Pancreas (tissue), 10 donors: ENCODE data around the gene TRPM3. TPM values are rescaled to one million over a fixed set of nuclear protein-coding genes. Genes with fewer than 3 reads are reported as not detected.
A peak's percentile ranks its signal among the peaks of the same experiment; 100 is the strongest.

Experiments
- ATAC-seq, 4 donors: fragments of 200-7000 bp; cut with Tn5 transposase; one replicate each; pipeline versions ENCODE4 v1.8.0 to v1.9.1; 2020; ENCODE audit warnings: mild to moderate bottlenecking in 4 of 4, moderate library complexity in 4 of 4
- DNase-seq, 6 donors: peaks; one replicate each; pipeline ENCODE4 v3.0.0-alpha.2; 2020
- FAIRE-seq: peaks from 2 replicates; lab custom pipeline; 2012; peaks lifted over from hg19 to GRCh38; lab: Jason Lieb, UNC
- H3K27ac ChIP-seq, 4 donors: fragments of 200-600 bp; sonication (generic); 1 replicate in 3 of 4; 2 replicates in 1 of 4; pipeline versions ENCODE4 v1.5.0 to v1.8.0; 2020
- H3K27me3 ChIP-seq, 4 donors: fragments of 200-600 bp; one replicate each; pipeline ENCODE4 v1.8.0; 2021
- H3K36me3 ChIP-seq, 3 donors: fragments of 200-600 bp; sonication (generic) in 1 of 3; one replicate each; pipeline versions ENCODE4 v1.5.0 to v1.8.0; 2020 to 2021
- H3K4me1 ChIP-seq, 3 donors: fragments of 200-600 bp; one replicate each; pipeline ENCODE4 v1.8.0; 2021
- H3K4me3 ChIP-seq, 4 donors: fragments of 200-600 bp; sonication (generic) in 2 of 4; one replicate each; pipeline versions ENCODE4 v1.5.0 to v1.8.0; 2020 to 2021
- H3K9me3 ChIP-seq, 4 donors: fragments of 200-600 bp; one replicate each; pipeline ENCODE4 v1.8.0; 2021
- WGBS, 2 donors: extraction: QIAGEN DNeasy Blood & Tissue Kit; methylation state at CpG; one replicate each; pipeline ENCODE4 v1.1.7; 2013; 5-methylcytosine and 5-hydroxymethylcytosine counted together
- intact Hi-C, 3 donors: fragments of 100-400 bp; cut with DNase I; formaldehyde crosslinking; loops; one replicate each; pipeline versions ENCODE4 v1.11.1 to v1.14.2; 2022
- polyA plus RNA-seq, 2 donors: library from polyadenylated mRNA; stranded (reverse); fragments of 200-250 nt; gene quantifications; one replicate each; pipeline ENCODE4 v1.2.3, GENCODE V29; 2013
- total RNA-seq, 6 donors: library from RNA; stranded (reverse); fragmentation: NEBNext Ultra II Directional in 4 of 6; extraction: Animal tissue kit (Norgen Biotek cat#: 25700) in 4 of 6; gene quantifications; one replicate each; pipeline versions ENCODE4 v1.2.1 to v1.2.4, GENCODE V29; 2021 to 2023
- TF ChIP-seq, protein P1 (sequence below), 4 donors: fragments of 200-600 bp; sonication (generic) in 3 of 4; IDR thresholded peaks; one replicate each; pipeline versions ENCODE4 v1.5.0 to v1.8.0; 2021; ENCODE audit warnings: antibody characterized with exemption in 4 of 4
- donor health status: healthy with polysubstance abuse.
- donor health status: DM: no; HTN: no; CAD: no; lungs with moderate emphysema.
- donor health status: DM: no; HTN: no; CAD: no.
- donor health status: control.
- donor health status: control.
- donor health status: Bipolar disorder and iron deficiency.
- donor health status: DM: yes; HTN: yes; CAD: no.
- donor health status: DM: no; HTN: no; CAD: no.
- donor health status: DM: no; HTN: no; CAD: no.
- donor health status: DM: yes; HTN: yes; CAD: no.

Gene TRPM3
- total and polyA plus RNA-seq, 8 donors = 0.22 to 1.9 (median 0.76) TPM

- DNase-seq = no peak
- H3K27ac ChIP-seq = no peak overlapping the region
- H3K9me3 ChIP-seq = no peaks in the 10 kb centered on the region
- no peaks in the 10 kb centered on the region for H3K36me3 ChIP-seq
- ATAC-seq = no peak
- FAIRE-seq = no peak
- TF ChIP-seq, protein P1, sequence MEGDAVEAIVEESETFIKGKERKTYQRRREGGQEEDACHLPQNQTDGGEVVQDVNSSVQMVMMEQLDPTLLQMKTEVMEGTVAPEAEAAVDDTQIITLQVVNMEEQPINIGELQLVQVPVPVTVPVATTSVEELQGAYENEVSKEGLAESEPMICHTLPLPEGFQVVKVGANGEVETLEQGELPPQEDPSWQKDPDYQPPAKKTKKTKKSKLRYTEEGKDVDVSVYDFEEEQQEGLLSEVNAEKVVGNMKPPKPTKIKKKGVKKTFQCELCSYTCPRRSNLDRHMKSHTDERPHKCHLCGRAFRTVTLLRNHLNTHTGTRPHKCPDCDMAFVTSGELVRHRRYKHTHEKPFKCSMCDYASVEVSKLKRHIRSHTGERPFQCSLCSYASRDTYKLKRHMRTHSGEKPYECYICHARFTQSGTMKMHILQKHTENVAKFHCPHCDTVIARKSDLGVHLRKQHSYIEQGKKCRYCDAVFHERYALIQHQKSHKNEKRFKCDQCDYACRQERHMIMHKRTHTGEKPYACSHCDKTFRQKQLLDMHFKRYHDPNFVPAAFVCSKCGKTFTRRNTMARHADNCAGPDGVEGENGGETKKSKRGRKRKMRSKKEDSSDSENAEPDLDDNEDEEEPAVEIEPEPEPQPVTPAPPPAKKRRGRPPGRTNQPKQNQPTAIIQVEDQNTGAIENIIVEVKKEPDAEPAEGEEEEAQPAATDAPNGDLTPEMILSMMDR (IDR thresholded peaks at IDR 0.05) = no peak
- no peak overlapping the region for H3K4me3 ChIP-seq
- no peaks in the 10 kb centered on the region for H3K4me1 ChIP-seq
- H3K27me3 ChIP-seq = no peaks in the 10 kb centered on the region
- intact Hi-C loops = no loop called here
- 56 to 57% methylated on average over 4 of the region's 4 CpGs for WGBS, 2 donors
These were observed 560.3 kb downstream of the TRPM3 start for GRCh38 chr9:70561111-70561510.

DNA sequence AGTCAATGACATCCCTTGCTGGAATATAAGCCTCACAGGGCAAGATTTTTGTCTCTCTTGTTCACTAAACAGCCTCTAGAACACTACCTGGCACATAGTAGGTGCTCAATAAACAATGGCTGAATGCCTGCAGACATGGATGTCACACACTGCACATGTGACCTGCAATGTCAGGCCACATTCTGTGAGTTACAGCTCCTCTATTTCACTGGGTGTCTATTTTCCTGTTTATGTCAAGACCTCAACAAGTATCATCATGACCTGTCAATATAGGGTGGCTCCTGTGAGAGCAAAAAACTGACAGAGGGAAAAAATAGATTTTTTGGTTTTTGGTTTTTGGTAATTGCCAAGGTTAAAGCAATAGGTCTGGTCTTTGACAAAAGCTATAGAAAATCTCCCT, 562.3 kb downstream of the TRPM3 start:
- H3K27ac ChIP-seq = no peak overlapping the region
- no peaks in the 10 kb centered on the region for H3K27me3 ChIP-seq
- TF ChIP-seq, protein P1 (IDR thresholded peaks at IDR 0.05) = no peak
- no peaks in the 10 kb centered on the region for H3K4me1 ChIP-seq
- H3K4me3 ChIP-seq = no peak overlapping the region
- no peak for FAIRE-seq
- no peaks in the 10 kb centered on the region for H3K9me3 ChIP-seq
- intact Hi-C loops = no loop called here
- ATAC-seq = no peak
- no peak for DNase-seq
- no peaks in the 10 kb centered on the region for H3K36me3 ChIP-seq

DNA sequence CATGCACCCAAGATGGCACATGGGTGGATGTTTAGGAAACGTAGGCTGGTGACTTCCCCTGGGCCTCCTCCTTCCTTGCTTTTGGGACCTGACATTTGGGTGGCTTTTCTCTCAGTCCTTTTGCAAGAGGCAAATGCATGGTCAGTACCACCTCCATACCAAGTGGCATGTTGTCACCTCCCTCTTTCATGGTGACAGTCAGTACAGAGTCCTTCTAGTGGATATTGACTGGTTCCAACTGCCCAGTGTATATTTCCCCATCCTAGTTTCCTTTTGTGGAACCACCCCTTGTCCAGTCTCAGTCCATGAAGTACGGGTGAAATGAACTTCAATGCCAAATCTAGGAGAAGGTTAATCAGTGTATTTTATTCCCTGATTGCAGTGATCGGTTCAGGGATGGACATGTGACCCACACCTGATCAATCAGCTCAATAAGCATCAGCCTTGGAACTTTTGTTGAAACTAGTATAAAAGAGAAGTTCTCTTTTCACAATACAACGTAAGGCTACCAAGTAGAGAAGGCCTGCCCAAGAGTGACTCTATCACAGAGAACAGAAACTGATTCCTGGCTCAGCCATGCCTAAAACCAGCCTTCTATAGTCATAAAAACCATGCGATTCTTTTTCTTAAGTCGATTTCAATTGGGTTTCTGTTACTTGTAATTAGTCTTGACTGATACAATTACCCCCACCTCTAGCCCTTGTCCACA, 563.6 kb downstream of the TRPM3 start:
- 76 to 77% methylated on average over 6 of the region's 6 CpGs for WGBS, 2 donors
- DNase-seq (no peak), FAIRE-seq (no peak)

DNA sequence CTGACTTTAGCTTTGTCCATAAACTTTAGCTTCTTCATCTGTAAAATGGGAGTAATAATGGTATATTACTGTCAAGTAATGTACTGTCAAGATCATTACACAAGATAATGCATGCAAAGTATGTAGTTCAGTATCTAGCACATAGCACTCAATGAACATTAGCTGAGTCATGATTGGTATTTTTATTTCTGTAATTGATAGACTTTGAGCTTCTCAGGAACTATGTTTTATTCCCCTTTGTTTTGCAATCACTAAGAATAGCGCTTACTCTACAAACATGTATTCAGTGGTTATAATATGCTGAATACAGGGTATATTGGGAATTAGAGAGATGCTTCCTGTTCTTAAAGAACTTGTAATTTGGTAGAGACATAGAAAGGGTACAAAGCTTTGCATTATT, 564.6 kb downstream of the TRPM3 start:
- no peaks in the 10 kb centered on the region for H3K9me3 ChIP-seq

More for the DNA sequence above, 563.6 kb downstream of the TRPM3 start:
- no peak overlapping the region for H3K4me3 ChIP-seq
- no peak overlapping the region for H3K27ac ChIP-seq
- no peaks in the 10 kb centered on the region for H3K36me3 ChIP-seq
- intact Hi-C loops = no loop called here
- H3K4me1 ChIP-seq = no peaks in the 10 kb centered on the region
- peak in 1 of 4 donors; percentile 42 for ATAC-seq
- no peaks in the 10 kb centered on the region for H3K27me3 ChIP-seq
- H3K9me3 ChIP-seq = no peaks in the 10 kb centered on the region
- TF ChIP-seq, protein P1 (IDR thresholded peaks at IDR 0.05) = no peak

DNA sequence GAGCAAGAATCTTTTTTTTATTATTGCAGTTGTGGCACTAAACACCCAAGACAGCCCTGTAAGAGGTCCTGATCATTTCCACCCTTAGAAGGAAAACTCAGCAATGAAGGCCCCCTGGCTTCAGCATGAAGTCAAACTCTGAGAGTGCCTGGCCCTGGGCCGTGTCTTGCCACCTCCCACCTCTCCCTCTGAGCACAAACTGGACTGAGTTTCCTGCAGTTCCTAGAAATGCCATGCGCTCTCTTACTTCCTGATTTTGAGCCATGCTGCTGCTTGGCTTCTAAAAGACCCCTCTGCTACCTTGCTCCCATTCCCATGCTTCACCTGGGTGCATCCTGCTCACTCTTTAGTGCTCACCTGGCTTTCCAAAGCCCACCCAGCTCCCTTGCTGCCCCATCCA, 566.5 kb downstream of the TRPM3 start:
- TF ChIP-seq, protein P1 (IDR thresholded peaks at IDR 0.05) = no peak
- H3K36me3 ChIP-seq = no peaks in the 10 kb centered on the region
- WGBS, 2 donors = 85 to 94% methylated on average over 2 of the region's 2 CpGs
- no peak overlapping the region for H3K27ac ChIP-seq
- no peaks in the 10 kb centered on the region for H3K4me1 ChIP-seq
- H3K4me3 ChIP-seq = no peak overlapping the region
- no peaks in the 10 kb centered on the region for H3K9me3 ChIP-seq
- FAIRE-seq (no peak), DNase-seq (no peak), ATAC-seq (no peak)
- intact Hi-C loops = no loop called here
- H3K27me3 ChIP-seq = no peaks in the 10 kb centered on the region

More for the DNA sequence above, 564.6 kb downstream of the TRPM3 start:
- intact Hi-C loops = no loop called here
- no peaks in the 10 kb centered on the region for H3K27me3 ChIP-seq
- H3K27ac ChIP-seq = no peak overlapping the region
- no peaks in the 10 kb centered on the region for H3K4me1 ChIP-seq
- TF ChIP-seq, protein P1 (IDR thresholded peaks at IDR 0.05) = no peak
- no peak for ATAC-seq
- no peak overlapping the region for H3K4me3 ChIP-seq
- no peak for FAIRE-seq
- no peaks in the 10 kb centered on the region for H3K36me3 ChIP-seq
- DNase-seq = no peak
- 93 to 97% methylated on average over 1 of the region's 1 CpG for WGBS, 2 donors
